Prostate gland (tissue), 2 donors: ENCODE results near the gene MORC3. TPM values are rescaled to one million over a fixed set of nuclear protein-coding genes. Genes with fewer than 3 reads are reported as not detected.
"Not testable (repeated sequence)": the region's sequence is repeated elsewhere in the genome, so short reads cannot be mapped to it uniquely, and the experiment has no call there.

Experiments
- DNase-seq: peaks from one replicate; pipeline ENCODE4 v3.0.0-alpha.2; 2019; ENCODE audit warnings: low spot score
- H3K27ac ChIP-seq, 2 donors: fragments of 200-600 bp; sonication (generic); 2 replicates each; pipeline ENCODE4 v1.5.1; 2017 to 2019
- H3K27me3 ChIP-seq: fragments of 200-600 bp; sonication (generic); replicated peaks from 2 replicates; pipeline ENCODE4 v1.5.1; 2019; ENCODE audit not compliant: insufficient read depth
- H3K36me3 ChIP-seq, 2 donors: fragments of 200-600 bp; sonication (generic); 1 replicate in 1 of 2; 2 replicates in 1 of 2; pipeline versions ENCODE4 v1.5.1 to v1.8.1; 2017 to 2019
- H3K4me1 ChIP-seq: fragments of 200-600 bp; sonication (generic); replicated peaks from 2 replicates; pipeline ENCODE4 v1.5.1; 2019
- H3K4me3 ChIP-seq, 2 donors: fragments of 200-600 bp; sonication (generic); 2 replicates each; pipeline ENCODE4 v1.5.1; 2017 to 2019
- H3K9me3 ChIP-seq: fragments of 200-600 bp; sonication (generic); 2 replicates; pipeline ENCODE4 v1.5.1; 2017
- POLR2A ChIP-seq: fragments of 450-650 bp; IDR thresholded peaks from one replicate; pipeline ENCODE4 v1.6.1; 2016; ENCODE audit warnings: antibody characterized with exemption, mild to moderate bottlenecking
- POLR2AphosphoS5 ChIP-seq: sonication (generic); formaldehyde crosslinking; IDR thresholded peaks from one replicate; pipeline ENCODE4 v1.6.1; 2017; ENCODE audit warnings: antibody characterized with exemption
- WGBS: methylation state at CpG from one replicate; pipeline ENCODE4 v1.1.5; 2018; 5-methylcytosine and 5-hydroxymethylcytosine counted together
- intact Hi-C: fragments of 100-400 bp; cut with DNase I; formaldehyde crosslinking; loops from one replicate; pipeline ENCODE4 v1.14.2; 2022
- total RNA-seq, 2 donors: library from RNA; depleted of rRNA; stranded (reverse); fragments of >200 nt; gene quantifications; one replicate each; pipeline ENCODE4 v1.1.0, GENCODE V29; 2016
- TF ChIP-seq, protein P1 (sequence below), 4 experiments: fragments of 200-600 bp in 2 of 4; fragments of 450-650 bp in 2 of 4; sonication (generic) in 2 of 4; IDR thresholded peaks; 1 replicate in 3 of 4; 2 replicates in 1 of 4; pipeline ENCODE4 v1.5.1; 2016 to 2019; ENCODE audit warnings: antibody characterized with exemption in 4 of 4, mild to moderate bottlenecking in 2 of 4, moderate library complexity in 2 of 4

Gene MORC3, protein sequence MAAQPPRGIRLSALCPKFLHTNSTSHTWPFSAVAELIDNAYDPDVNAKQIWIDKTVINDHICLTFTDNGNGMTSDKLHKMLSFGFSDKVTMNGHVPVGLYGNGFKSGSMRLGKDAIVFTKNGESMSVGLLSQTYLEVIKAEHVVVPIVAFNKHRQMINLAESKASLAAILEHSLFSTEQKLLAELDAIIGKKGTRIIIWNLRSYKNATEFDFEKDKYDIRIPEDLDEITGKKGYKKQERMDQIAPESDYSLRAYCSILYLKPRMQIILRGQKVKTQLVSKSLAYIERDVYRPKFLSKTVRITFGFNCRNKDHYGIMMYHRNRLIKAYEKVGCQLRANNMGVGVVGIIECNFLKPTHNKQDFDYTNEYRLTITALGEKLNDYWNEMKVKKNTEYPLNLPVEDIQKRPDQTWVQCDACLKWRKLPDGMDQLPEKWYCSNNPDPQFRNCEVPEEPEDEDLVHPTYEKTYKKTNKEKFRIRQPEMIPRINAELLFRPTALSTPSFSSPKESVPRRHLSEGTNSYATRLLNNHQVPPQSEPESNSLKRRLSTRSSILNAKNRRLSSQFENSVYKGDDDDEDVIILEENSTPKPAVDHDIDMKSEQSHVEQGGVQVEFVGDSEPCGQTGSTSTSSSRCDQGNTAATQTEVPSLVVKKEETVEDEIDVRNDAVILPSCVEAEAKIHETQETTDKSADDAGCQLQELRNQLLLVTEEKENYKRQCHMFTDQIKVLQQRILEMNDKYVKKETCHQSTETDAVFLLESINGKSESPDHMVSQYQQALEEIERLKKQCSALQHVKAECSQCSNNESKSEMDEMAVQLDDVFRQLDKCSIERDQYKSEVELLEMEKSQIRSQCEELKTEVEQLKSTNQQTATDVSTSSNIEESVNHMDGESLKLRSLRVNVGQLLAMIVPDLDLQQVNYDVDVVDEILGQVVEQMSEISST
- total RNA-seq = 10 to 100 TPM; 34.8 to 42.0 TPM

DNA sequence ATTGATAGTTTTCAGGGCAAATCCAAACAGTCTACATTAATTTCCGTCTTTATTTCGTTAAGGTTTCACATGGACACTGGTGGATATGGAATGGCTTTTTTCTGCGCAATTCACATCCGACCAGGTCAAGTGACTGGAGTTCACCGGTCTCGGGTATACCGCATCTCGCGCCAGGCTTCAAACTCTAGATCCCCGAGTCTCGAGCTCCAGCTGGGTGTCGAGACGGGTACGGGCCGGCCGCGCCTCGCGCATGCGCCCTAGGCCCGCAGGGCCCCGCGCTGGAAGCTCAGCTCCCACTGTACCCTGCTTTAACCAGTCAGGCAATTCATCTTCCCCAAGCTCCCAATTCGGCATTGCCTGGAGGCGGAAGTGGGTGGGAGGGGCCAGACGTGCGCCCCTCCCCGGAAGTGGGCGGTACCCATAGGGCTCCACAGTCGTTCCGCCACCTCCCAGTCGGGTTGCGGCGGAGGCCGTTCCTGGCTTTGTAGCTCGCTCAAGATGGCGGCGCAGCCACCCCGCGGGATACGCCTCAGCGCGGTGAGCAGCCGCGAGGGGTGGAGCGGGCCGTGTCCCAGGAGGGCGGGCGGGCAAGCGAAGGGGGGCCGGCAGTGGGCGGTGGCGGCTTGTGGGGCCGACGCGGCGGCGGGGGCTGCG, at the start of gene MORC3:
Gene MORC3, plus strand, starts transcription at position 431 of the 654 bp plus-strand sequence. Its CDS starts 68 bp downstream, at position 499.
- Histone ChIP-seq H3K4me3 (peak within 1 kb of the TSS; percentile 88 to 91), H3K4me1 (peaks cover 4% of the 10 kb centered on the region), H3K9me3 (no peaks in the 10 kb centered on the region), H3K27me3 (no peaks in the 10 kb centered on the region), H3K27ac (peak within 1 kb of the TSS; percentile 98), H3K36me3 (no peaks in the 10 kb centered on the region)
- intact Hi-C loops = loop anchor here (2.0 to 10.0 kb wide), 4 partner anchors 62 to 178 kb away; partner anchors contain the start of gene DOP1B
- peak; percentile 97 for DNase-seq
- under 1% methylated on average over 43 of the region's 59 CpGs for WGBS
- TF ChIP-seq POLR2A = peak; percentile 98
- TF ChIP-seq, protein P1, sequence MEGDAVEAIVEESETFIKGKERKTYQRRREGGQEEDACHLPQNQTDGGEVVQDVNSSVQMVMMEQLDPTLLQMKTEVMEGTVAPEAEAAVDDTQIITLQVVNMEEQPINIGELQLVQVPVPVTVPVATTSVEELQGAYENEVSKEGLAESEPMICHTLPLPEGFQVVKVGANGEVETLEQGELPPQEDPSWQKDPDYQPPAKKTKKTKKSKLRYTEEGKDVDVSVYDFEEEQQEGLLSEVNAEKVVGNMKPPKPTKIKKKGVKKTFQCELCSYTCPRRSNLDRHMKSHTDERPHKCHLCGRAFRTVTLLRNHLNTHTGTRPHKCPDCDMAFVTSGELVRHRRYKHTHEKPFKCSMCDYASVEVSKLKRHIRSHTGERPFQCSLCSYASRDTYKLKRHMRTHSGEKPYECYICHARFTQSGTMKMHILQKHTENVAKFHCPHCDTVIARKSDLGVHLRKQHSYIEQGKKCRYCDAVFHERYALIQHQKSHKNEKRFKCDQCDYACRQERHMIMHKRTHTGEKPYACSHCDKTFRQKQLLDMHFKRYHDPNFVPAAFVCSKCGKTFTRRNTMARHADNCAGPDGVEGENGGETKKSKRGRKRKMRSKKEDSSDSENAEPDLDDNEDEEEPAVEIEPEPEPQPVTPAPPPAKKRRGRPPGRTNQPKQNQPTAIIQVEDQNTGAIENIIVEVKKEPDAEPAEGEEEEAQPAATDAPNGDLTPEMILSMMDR (IDR thresholded peaks at IDR 0.05) = peak in 2 of 4 experiments; percentile 17 to 38
- peak; percentile 98 for TF ChIP-seq POLR2AphosphoS5

DNA sequence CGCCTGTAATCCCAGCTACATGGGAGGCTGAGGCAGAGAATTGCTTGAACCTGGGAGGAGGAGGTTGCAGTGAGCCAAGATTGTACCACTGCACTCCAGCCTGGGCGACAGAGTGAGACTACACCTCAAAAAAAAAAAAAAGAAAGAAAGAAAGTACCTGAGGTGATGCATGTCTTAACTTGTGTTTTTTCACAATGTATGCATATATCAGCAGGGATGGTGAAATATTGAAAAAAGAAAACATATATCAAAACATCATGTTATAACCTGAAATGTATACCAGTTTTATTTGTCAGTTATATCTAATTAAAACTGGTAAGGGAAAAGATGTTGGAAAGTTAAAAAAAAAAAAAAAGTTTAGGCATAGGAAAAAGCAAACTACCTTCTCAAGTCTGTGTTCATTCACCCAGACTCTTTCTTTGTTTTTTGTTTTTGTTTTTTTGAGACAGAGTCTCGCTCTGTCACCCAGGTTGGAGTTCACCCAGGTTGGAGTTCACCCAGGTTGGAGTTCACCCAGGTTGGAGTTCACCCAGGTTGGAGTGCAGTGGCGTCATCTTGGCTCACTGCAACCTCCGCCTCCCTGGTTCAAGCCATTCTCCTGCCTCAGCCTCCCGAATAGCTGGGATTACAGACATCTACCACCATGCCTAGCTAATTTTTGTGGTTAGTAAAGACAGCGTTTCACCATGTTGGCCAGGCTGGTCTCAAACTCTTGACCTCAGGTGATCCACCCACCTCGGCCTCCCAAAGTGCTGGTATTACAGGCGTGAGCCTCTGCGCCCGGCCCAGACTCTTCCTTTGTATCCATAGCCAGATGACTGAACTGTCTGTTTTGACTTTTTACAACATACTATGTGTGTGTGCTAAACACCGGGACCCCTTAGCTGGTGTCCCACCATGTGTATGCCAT, 49.0 kb upstream of the MORC3 start:
- intact Hi-C loops, H3K4me1 ChIP-seq, H3K4me3 ChIP-seq, H3K36me3 ChIP-seq, DNase-seq, H3K9me3 ChIP-seq, H3K27ac ChIP-seq, H3K27me3 ChIP-seq: not testable (repeated sequence)
- 90% methylated on average over 12 of the region's 12 CpGs for WGBS

DNA sequence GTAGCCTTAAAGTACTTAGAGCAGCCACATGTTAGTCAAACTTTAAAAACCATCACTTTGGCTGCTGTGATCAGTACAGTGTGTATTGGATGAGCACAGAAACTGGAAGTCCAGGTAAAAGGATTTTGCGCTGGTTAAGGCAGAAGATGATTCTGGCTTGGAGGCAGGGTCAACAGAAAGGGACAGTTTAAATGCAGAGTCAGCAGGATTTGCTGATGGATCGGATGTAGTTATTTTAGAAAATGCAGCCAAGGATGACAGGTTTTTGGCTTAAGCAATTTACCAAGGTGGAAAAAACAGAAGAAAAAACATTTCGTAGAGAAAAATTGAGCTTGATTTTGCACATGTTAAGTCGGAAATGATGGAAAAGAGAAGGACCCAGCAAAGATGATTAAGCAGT, 45.9 kb upstream of the MORC3 start:
- no peaks in the 10 kb centered on the region for H3K27me3 ChIP-seq
- H3K9me3 ChIP-seq = no peaks in the 10 kb centered on the region
- H3K36me3 ChIP-seq = no peaks in the 10 kb centered on the region
- no peak overlapping the region for H3K4me3 ChIP-seq
- intact Hi-C loops = no loop called here
- WGBS = 90% methylated on average over 4 of the region's 4 CpGs
- no peak for TF ChIP-seq POLR2AphosphoS5
- no peaks in the 10 kb centered on the region for H3K4me1 ChIP-seq
- no peak overlapping the region for H3K27ac ChIP-seq
- no peak for DNase-seq

DNA sequence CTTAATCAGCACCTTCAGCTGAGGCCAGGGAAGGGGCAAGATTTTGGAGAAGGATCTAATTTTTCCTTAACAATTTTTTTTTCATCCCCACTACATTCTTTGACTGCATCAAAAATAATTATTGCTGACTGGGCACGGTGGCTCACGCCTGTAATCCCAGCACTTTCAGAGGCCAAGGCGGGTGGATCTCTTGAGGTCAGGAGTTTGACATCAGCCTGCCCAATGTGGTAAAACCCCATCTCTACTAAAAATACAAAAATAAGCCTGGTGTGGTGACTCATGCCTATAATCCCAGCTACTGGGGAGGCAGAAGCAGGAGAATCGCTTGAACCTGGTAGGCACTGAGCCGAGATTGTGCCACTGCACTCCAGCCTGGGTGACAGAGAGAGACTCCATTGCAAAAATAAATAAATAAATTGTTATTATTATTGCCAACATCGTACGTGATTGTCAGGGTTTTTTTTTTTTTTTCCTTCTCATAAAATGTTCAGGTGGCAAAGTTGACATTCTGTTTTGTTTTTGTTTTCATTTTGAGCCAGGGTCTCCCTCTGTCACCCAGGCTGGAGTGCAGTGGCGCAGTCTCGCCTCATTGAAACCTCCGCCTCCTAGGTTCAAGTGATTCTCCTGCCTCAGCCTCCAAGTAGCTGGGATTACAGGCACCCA, 37.3 kb upstream of the MORC3 start:
- no peak for DNase-seq
- intact Hi-C loops = no loop called here
- Histone ChIP-seq H3K9me3 (no peaks in the 10 kb centered on the region), H3K4me3 (no peak overlapping the region), H3K27ac (no peak overlapping the region), H3K36me3 (no peaks in the 10 kb centered on the region), H3K27me3 (no peaks in the 10 kb centered on the region), H3K4me1 (no peaks in the 10 kb centered on the region)
- 86% methylated on average over 10 of the region's 10 CpGs for WGBS
- TF ChIP-seq POLR2A (no peak), POLR2AphosphoS5 (no peak)
- TF ChIP-seq, protein P1 (IDR thresholded peaks at IDR 0.05) = no peak

DNA sequence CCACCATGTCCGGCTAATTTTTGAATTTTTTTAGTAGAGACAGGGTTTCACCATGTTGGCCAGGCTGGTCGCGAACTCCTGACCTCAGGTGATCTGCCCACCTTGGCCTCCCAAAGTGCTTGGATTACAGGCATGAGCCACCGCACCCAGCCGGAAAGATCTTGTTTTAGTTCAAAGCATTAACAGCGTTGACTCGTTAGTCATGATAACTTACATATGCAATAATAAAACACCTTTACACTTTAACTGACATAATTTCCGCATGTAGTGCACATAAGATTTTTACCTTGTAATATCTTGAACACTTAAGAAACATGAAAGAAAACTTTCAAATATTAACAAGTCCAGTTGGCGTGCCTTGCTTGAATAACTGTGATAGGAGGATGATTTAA, 36.8 kb upstream of the MORC3 start:
- 91% methylated on average over 9 of the region's 9 CpGs for WGBS
- intact Hi-C loops, H3K36me3 ChIP-seq, H3K27me3 ChIP-seq, H3K27ac ChIP-seq, H3K4me1 ChIP-seq, H3K4me3 ChIP-seq, DNase-seq, H3K9me3 ChIP-seq: not testable (repeated sequence)
